HepG2 (cell line): ENCODE measurements around the gene NEGR1. TPM values are rescaled to one million over a fixed set of nuclear protein-coding genes. Genes with fewer than 3 reads are reported as not detected.

Source experiments
- ATAC-seq: fragments of 200-7000 bp; cut with Tn5 transposase; 3 replicates; pipeline ENCODE4 v1.9.1; 2020; ENCODE audit warnings: mild to moderate bottlenecking, moderate library complexity
- BruUV-seq: library from RNA; stranded (reverse); fragments of 400-500 nt; replicated peaks from 2 replicates; lab custom pipeline; 2021; lab: Mats Ljungman, UMichigan
- CTCF ChIA-PET: fragments of 300-600 bp; formaldehyde crosslinking; extraction: SDS; loops from one replicate; lab custom pipeline; 2021; ENCODE audit warnings: low total read pairs, inconsistent platforms, low intra/inter-chr PET ratio; lab: Yijun Ruan, JAX
- POLR2A ChIA-PET: fragments of 350-600 bp; sonication (Branson Sonifier 250); formaldehyde crosslinking; loops from one replicate; lab custom pipeline; 2020; ENCODE audit warnings: antibody characterized with exemption, inconsistent platforms; lab: Yijun Ruan, JAX
- DNase-seq: peaks from one replicate; pipeline ENCODE4 v3.0.0-alpha.2; 2015; ENCODE audit warnings: low spot score
- FAIRE-seq: peaks from 3 replicates; lab custom pipeline; 2011; peaks lifted over from hg19 to GRCh38; lab: Jason Lieb, UNC
- H2AFZ ChIP-seq: one replicate; pipeline ENCODE4 v1.6.1; 2011; ENCODE audit warnings: low read length, inconsistent platforms
- H3K27ac ChIP-seq: fragments of 300-600 bp; 3 replicates; pipeline ENCODE4 v1.8.0; 2011; ENCODE audit warnings: mixed run types, mild to moderate bottlenecking, mixed read lengths, low read length, inconsistent platforms; ENCODE audit not compliant: insufficient read depth; ENCODE audit errors: extremely low read length
- H3K27me3 ChIP-seq, 2 experiments: fragments of 200-600 bp in 1 of 2; 2 replicates in 1 of 2; 3 replicates in 1 of 2; pipeline versions ENCODE4 v1.6.0 to v1.8.0; 2011; ENCODE audit warnings: low read length in 2 of 2, mild to moderate bottlenecking in 2 of 2, moderate library complexity in 2 of 2, inconsistent platforms in 1 of 2; ENCODE audit not compliant: insufficient read depth in 2 of 2, control insufficient read depth in 1 of 2
- H3K36me3 ChIP-seq, 2 experiments: fragments of 200-600 bp in 1 of 2; replicated peaks in 1 of 2; 2 replicates in 1 of 2; 3 replicates in 1 of 2; pipeline versions ENCODE4 v1.5.1 to v1.8.0; 2011; ENCODE audit warnings: low read length in 2 of 2, inconsistent platforms in 1 of 2; ENCODE audit not compliant: insufficient read depth in 2 of 2, control insufficient read depth in 1 of 2
- H3K4me1 ChIP-seq: 2 replicates; pipeline ENCODE4 v1.5.1; 2012; ENCODE audit warnings: low read length, inconsistent platforms; ENCODE audit not compliant: insufficient read depth
- H3K4me2 ChIP-seq: 2 replicates; pipeline ENCODE4 v1.6.0; 2011; ENCODE audit warnings: low read depth, low read length, inconsistent platforms
- H3K4me3 ChIP-seq, 3 experiments: fragments of 200-600 bp in 1 of 3; sonication (generic), shearing (Covaris generic) in 1 of 3; replicated peaks in 1 of 3; 2 replicates each; pipeline ENCODE4 v1.5.1; 2011 to 2016; ENCODE audit warnings: low read length in 3 of 3, inconsistent platforms in 2 of 3, low read depth in 2 of 3, mild to moderate bottlenecking in 2 of 3, control low read depth in 1 of 3, mixed read lengths in 1 of 3; ENCODE audit not compliant: insufficient read depth in 1 of 3
- H3K79me2 ChIP-seq: one replicate; pipeline ENCODE4 v1.6.1; 2011; ENCODE audit warnings: low read length, inconsistent platforms; ENCODE audit not compliant: insufficient read depth
- H3K9ac ChIP-seq: 2 replicates; pipeline ENCODE4 v1.6.0; 2011; ENCODE audit warnings: mild to moderate bottlenecking, low read depth, low read length, inconsistent platforms; ENCODE audit not compliant: insufficient read depth
- H3K9me3 ChIP-seq: 2 replicates; pipeline ENCODE4 v1.5.1; 2012; ENCODE audit warnings: mild to moderate bottlenecking, low read length
- H4K20me1 ChIP-seq: 2 replicates; pipeline ENCODE4 v1.6.0; 2011; ENCODE audit warnings: inconsistent platforms, mild to moderate bottlenecking, low read length, moderate library complexity; ENCODE audit not compliant: insufficient read depth
- ESRRA ChIP-seq: sonication (generic); formaldehyde crosslinking; IDR thresholded peaks from 2 replicates; pipeline ENCODE4 v1.5.1; 2020; ENCODE audit warnings: mild to moderate bottlenecking, low read depth, missing genetic modification reagents
- HNF4G ChIP-seq, 2 experiments: sonication (generic) in 1 of 2; formaldehyde crosslinking in 1 of 2; IDR thresholded peaks; 2 replicates each; pipeline versions ENCODE4 v1.4.0 to v1.6.1; 2011 to 2020; ENCODE audit warnings: borderline replicate concordance in 2 of 2, low read depth in 2 of 2, mild to moderate bottlenecking in 2 of 2, low read length in 1 of 2, missing genetic modification reagents in 1 of 2, moderate library complexity in 1 of 2
- MAF1 ChIP-seq: sonication (generic); formaldehyde crosslinking; IDR thresholded peaks from 2 replicates; pipeline ENCODE4 v1.5.0; 2020; ENCODE audit warnings: missing genetic modification reagents, borderline replicate concordance
- MTERF4 ChIP-seq: sonication (generic); formaldehyde crosslinking; IDR thresholded peaks from 2 replicates; pipeline ENCODE4 v1.8.0; 2023; ENCODE audit warnings: mild to moderate bottlenecking, missing genetic modification reagents
- NFE2L1 ChIP-seq: sonication (generic); formaldehyde crosslinking; IDR thresholded peaks from 2 replicates; pipeline ENCODE4 v1.4.0; 2020; ENCODE audit warnings: missing genetic modification reagents, mild to moderate bottlenecking, borderline replicate concordance
- RFX3 ChIP-seq: IDR thresholded peaks from 2 replicates; pipeline ENCODE4 v1.6.1; 2016; ENCODE audit warnings: missing biosample characterization, missing genetic modification reagents
- SNAI1 ChIP-seq: sonication (generic); formaldehyde crosslinking; IDR thresholded peaks from 2 replicates; pipeline ENCODE4 v1.5.0; 2020; ENCODE audit warnings: mild to moderate bottlenecking, missing genetic modification reagents, borderline replicate concordance
- SOX13 ChIP-seq, 3 experiments: fragments of 450-650 bp in 1 of 3; sonication (generic) in 1 of 3; formaldehyde crosslinking in 1 of 3; IDR thresholded peaks in 2 of 3; conservative IDR thresholded peaks in 1 of 3; 2 replicates each; pipeline versions ENCODE4 v1.5.0 to v1.6.1; 2016 to 2020; ENCODE audit warnings: antibody characterized with exemption in 1 of 3, mild to moderate bottlenecking in 1 of 3, missing compliant biosample characterization in 1 of 3, missing genetic modification reagents in 1 of 3, moderate library complexity in 1 of 3
- ZBTB26 ChIP-seq: IDR thresholded peaks from 2 replicates; pipeline ENCODE4 v1.6.1; 2016; ENCODE audit warnings: missing compliant biosample characterization, missing genetic modification reagents, borderline replicate concordance
- ZNF432 ChIP-seq: sonication (generic); formaldehyde crosslinking; IDR thresholded peaks from 2 replicates; pipeline ENCODE4 v1.5.0; 2020; ENCODE audit warnings: missing genetic modification reagents, mild to moderate bottlenecking, borderline replicate concordance
- ZNF468 ChIP-seq: sonication (generic); formaldehyde crosslinking; IDR thresholded peaks from 2 replicates; pipeline ENCODE4 v1.8.0; 2022; ENCODE audit warnings: mild to moderate bottlenecking, moderate library complexity, missing genetic modification reagents
- ZNF749 ChIP-seq: sonication (generic); formaldehyde crosslinking; IDR thresholded peaks from 2 replicates; pipeline ENCODE4 v1.8.0; 2022; ENCODE audit warnings: mild to moderate bottlenecking, missing genetic modification reagents, moderate library complexity, borderline replicate concordance
- WGBS: methylation state at CpG from one replicate; pipeline ENCODE4 v1.1.6; 2017; ENCODE audit warnings: low lambda C conversion rate; 5-methylcytosine and 5-hydroxymethylcytosine counted together
- in situ Hi-C: cut with HindIII; loops from 2 replicates; pipeline ENCODE4 v1.10.0; 2017; ENCODE audit warnings: low pct_unique_long_range_greater_than_20kb; ENCODE audit not compliant: extremely low pct_ligation_motif_present
- intact Hi-C: fragments of 100-400 bp; cut with micrococcal nuclease; formaldehyde crosslinking; loops from one replicate; pipeline ENCODE4 v1.10.0; 2022; ENCODE audit not compliant: unreplicated experiment
- polyA plus RNA-seq, 8 experiments: library from polyadenylated mRNA; depleted of rRNA in 3 of 8; stranded (reverse) in 7 of 8; unstranded in 1 of 8; fragments of >200 nt; fragmentation: Illumina TruSeq in 4 of 8; extraction: Trizol in 4 of 8; gene quantifications; 2 replicates each; pipeline versions ENCODE4 v1.2.1 to v1.2.3, GENCODE V29; 2011 to 2016; ENCODE audit warnings: low read depth in 4 of 8, missing spikeins in 1 of 8, mixed read lengths in 1 of 8; ENCODE audit not compliant: insufficient read depth in 1 of 8
- total RNA-seq, 5 experiments: library from RNA; depleted of rRNA; stranded (reverse); fragments of >200 nt; fragmentation: Illumina TruSeq; extraction: Trizol; gene quantifications; 2 replicates each; pipeline ENCODE4 v1.2.3, GENCODE V29; 2016; ENCODE audit warnings: low read depth in 1 of 5
- TF ChIP-seq, protein P1 (sequence below): sonication (generic); formaldehyde crosslinking; IDR thresholded peaks from 2 replicates; pipeline ENCODE4 v1.4.0; 2020; ENCODE audit warnings: missing genetic modification reagents
- TF ChIP-seq, protein P2 (sequence below): IDR thresholded peaks from 2 replicates; pipeline ENCODE4 v1.6.1; 2018; ENCODE audit warnings: missing genetic modification reagents

The NEGR1 gene
- total and polyA plus RNA-seq, 2 of the 13 experiments (the other 11 are each of a cell fraction or from before 2014, with no cell fraction given): not detected

- H3K36me3 ChIP-seq: no peaks in the 10 kb centered on the region
- ChIA-PET CTCF (no interaction called here), POLR2A (no interaction called here)
- H3K9me3 ChIP-seq: no peaks in the 10 kb centered on the region
- in situ Hi-C loops: no loop called here
- DNase-seq: no peak
- no peak for FAIRE-seq
- H3K4me1 ChIP-seq: no peaks in the 10 kb centered on the region
- TF ChIP-seq HNF4G (IDR thresholded peaks at IDR 0.05; ENCODE audit: borderline replicate concordance, low read depth, low read length) (no peak), HNF4G (CRISPR knock-in tag; IDR thresholded peaks at IDR 0.05; ENCODE audit: borderline replicate concordance, low read depth) (no peak), RFX3 (CRISPR knock-in tag) (no peak), SOX13 (IDR thresholded peaks at IDR 0.05) (no peak), SOX13 (CRISPR knock-in tag; conservative IDR thresholded peaks at IDR 0.05 in 1 of 2, IDR thresholded peaks at IDR 0.05 in 1 of 2) (no peak), ESRRA (no peak), MAF1 (CRISPR knock-in tag) (no peak), ZNF432 (CRISPR knock-in tag) (no peak), ZBTB26 (CRISPR knock-in tag) (no peak), ZNF749 (CRISPR knock-in tag) (no peak), NFE2L1 (CRISPR knock-in tag) (no peak), MTERF4 (CRISPR knock-in tag) (no peak), ZNF468 (no peak), SNAI1 (no peak)
- TF ChIP-seq, protein P1, sequence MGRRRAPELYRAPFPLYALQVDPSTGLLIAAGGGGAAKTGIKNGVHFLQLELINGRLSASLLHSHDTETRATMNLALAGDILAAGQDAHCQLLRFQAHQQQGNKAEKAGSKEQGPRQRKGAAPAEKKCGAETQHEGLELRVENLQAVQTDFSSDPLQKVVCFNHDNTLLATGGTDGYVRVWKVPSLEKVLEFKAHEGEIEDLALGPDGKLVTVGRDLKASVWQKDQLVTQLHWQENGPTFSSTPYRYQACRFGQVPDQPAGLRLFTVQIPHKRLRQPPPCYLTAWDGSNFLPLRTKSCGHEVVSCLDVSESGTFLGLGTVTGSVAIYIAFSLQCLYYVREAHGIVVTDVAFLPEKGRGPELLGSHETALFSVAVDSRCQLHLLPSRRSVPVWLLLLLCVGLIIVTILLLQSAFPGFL: no peak
- TF ChIP-seq, protein P2, sequence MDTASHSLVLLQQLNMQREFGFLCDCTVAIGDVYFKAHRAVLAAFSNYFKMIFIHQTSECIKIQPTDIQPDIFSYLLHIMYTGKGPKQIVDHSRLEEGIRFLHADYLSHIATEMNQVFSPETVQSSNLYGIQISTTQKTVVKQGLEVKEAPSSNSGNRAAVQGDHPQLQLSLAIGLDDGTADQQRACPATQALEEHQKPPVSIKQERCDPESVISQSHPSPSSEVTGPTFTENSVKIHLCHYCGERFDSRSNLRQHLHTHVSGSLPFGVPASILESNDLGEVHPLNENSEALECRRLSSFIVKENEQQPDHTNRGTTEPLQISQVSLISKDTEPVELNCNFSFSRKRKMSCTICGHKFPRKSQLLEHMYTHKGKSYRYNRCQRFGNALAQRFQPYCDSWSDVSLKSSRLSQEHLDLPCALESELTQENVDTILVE: no peak
- no peak overlapping the region for H3K9ac ChIP-seq
- 4% methylated on average over 4 of the region's 4 CpGs for WGBS
- no peak overlapping the region for H3K27ac ChIP-seq
- intact Hi-C loops: no loop called here
- H3K79me2 ChIP-seq: no peaks in the 10 kb centered on the region
- BruUV-seq: no TSS peak
- no peak overlapping the region for H3K4me3 ChIP-seq
- H3K27me3 ChIP-seq: no peaks in the 10 kb centered on the region
- no peaks in the 10 kb centered on the region for H4K20me1 ChIP-seq
- H3K4me2 ChIP-seq: no peak overlapping the region
- no peak overlapping the region for H2AFZ ChIP-seq
- no peak for ATAC-seq
Measured at GRCh38 chr1:72141875-72142274, 140.5 kb downstream of the NEGR1 start.
